HG03565 (cell line): ENCODE measurements around the gene ZNF839.

Experiments
- ATAC-seq: cut with Tn5 transposase; IDR thresholded peaks from one replicate; pipeline ENCODE4 v1.9.1; 2021; ENCODE audit warnings: mild to moderate bottlenecking, moderate library complexity; ENCODE audit not compliant: unreplicated experiment

Gene ZNF839

GRCh38 chr14:102377696-102378095 is 58.1 kb downstream of the ZNF839 start:
- no peak for ATAC-seq

- no peak for ATAC-seq
Measured at GRCh38 chr14:102378830-102379229, 59.3 kb downstream of the ZNF839 start.

GRCh38 chr14:102387086-102387485 is 67.5 kb downstream of the ZNF839 start:
- ATAC-seq: no peak

- no peak for ATAC-seq
Measured at GRCh38 chr14:102389246-102389645, 69.7 kb downstream of the ZNF839 start.

- no peak for ATAC-seq
Measured at GRCh38 chr14:102390064-102390855, 70.7 kb downstream of the ZNF839 start.
